Measurements from ENCODE around the gene ADNP2.

The ADNP2 gene

DNA sequence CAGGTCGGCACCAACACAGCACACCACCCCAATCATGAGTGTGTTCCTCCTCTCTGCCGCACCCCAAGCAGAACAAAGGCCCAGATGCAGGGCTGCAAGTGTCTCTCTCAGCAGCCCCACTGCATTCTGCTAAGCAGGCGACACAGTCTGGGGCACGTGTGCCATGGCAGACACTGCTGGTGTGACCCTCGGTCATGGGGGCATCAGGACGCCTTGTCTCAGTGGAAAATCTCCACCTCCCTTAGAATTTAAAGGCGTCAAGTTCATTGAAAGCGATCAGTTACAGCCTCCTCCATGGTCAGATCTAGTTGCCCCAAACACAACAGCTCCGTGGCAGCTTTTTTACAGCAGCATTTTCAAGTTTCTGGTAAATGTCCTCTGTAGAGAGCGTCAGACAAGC, 57.2 kb downstream of the ADNP2 start:
- no peak for DNase-seq (ENCODE audit: extremely low read depth, low read depth)
- TF ChIP-seq, protein P1, sequence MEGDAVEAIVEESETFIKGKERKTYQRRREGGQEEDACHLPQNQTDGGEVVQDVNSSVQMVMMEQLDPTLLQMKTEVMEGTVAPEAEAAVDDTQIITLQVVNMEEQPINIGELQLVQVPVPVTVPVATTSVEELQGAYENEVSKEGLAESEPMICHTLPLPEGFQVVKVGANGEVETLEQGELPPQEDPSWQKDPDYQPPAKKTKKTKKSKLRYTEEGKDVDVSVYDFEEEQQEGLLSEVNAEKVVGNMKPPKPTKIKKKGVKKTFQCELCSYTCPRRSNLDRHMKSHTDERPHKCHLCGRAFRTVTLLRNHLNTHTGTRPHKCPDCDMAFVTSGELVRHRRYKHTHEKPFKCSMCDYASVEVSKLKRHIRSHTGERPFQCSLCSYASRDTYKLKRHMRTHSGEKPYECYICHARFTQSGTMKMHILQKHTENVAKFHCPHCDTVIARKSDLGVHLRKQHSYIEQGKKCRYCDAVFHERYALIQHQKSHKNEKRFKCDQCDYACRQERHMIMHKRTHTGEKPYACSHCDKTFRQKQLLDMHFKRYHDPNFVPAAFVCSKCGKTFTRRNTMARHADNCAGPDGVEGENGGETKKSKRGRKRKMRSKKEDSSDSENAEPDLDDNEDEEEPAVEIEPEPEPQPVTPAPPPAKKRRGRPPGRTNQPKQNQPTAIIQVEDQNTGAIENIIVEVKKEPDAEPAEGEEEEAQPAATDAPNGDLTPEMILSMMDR (IDR thresholded peaks at IDR 0.05; ENCODE audit: low read depth, low read length): no peak

DNA sequence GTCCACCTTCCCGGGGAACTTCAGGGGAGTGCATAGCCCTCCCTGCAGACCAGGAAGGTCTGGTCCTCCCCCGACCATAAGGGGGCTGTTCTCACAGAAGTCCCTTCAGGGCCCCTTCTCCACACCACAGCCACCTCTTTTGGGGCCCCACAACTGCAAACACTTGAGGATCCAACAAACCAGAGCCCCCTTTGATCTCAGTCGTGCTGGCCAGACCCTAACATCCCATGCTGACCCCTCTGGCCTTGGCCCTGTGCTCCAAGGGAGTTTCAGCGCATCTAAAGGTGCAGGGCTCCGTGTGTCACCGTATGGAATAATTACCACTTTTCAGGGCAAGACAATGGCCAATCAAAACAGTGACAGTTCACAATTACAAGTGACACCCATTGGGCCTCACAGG, 57.7 kb downstream of the ADNP2 start:
- TF ChIP-seq, protein P1 (IDR thresholded peaks at IDR 0.05; ENCODE audit: low read depth, low read length): no peak
- no peak for DNase-seq (ENCODE audit: extremely low read depth, low read depth)

DNA sequence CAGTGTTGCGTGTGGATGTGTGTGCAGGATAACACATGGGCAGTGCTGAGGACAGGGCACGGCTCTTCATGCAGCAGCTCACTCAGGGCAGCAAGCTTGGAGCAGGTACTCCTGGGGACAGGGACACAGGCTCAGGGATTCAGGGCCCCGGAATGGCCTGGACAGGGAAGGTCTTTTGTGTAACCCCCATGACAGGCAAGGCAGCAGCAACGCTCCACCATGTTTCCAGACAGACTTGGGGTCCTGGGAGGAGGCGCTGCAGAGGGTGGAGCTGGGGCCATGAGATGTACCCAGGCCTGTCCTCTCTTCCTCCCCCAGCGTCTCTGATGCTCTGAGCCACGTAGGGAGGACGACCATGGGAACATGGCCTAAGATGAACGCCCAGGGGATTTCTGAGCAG, 58.3 kb downstream of the ADNP2 start:
- no peak for DNase-seq (ENCODE audit: extremely low read depth, low read depth)
- TF ChIP-seq, protein P1 (IDR thresholded peaks at IDR 0.05; ENCODE audit: low read depth, low read length): no peak

DNA sequence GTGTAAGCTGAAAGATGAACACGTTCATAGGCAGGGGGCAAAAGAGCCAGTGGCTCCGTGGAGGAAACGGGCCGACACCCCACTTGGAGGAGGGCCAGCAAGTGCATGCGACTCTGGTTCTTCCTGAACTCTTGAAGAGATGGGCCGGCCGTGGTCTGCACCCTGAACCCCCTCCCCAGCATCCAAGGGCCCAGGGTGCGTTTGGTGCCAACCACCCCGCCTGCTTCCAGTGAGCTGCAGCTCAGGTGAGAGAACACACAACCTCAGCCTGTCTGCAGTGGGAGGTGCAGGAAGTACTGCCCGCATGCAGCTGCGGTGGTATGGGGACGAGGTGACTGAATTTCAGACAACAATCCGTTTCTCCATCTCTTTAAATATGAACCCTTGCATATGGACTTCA, 58.9 kb downstream of the ADNP2 start:
- DNase-seq (ENCODE audit: extremely low read depth, low read depth): no peak
- TF ChIP-seq, protein P1 (IDR thresholded peaks at IDR 0.05; ENCODE audit: low read depth, low read length): no peak

DNA sequence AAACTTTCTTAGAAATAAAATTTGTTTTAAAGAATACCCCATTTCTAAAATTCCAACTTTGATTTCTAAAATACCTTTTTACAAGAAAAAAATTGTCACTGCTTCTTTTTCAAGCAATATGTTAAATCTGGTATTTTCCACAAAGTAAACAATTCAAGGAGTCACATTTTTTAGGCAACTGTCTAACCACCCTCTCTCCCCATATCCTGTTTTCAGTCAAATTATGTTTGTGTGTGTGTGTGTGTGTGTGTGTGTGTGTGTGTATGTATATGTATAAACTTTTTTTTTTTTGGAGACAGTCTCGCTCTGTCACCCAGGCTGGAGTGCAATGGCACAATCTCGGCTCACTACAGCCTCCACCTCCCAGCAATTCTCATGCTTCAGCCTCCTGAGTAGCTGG, 59.3 kb downstream of the ADNP2 start:
- DNase-seq (ENCODE audit: extremely low read depth, low read depth): no peak
- TF ChIP-seq, protein P1 (IDR thresholded peaks at IDR 0.05; ENCODE audit: low read depth, low read length): no peak

DNA sequence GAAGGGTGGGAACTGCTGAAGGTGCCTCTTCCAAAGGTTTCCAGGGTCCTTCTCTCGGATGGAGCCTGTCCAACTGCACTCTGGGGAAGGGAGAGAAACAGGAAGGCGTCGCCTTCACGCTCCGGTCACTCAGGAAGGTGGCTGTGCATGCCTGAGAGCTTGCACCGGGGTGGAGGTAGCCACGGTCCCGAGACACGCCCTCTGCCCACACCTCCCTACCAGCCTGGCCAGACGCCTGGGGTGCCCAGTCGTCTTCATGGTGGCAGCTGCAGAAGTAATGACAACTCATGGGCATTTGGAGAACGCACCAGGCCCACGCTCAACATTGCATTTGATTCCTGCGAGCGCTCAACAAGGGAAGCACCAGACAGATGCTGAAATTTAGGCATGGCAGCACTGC, 59.9 kb downstream of the ADNP2 start:
- TF ChIP-seq, protein P1 (IDR thresholded peaks at IDR 0.05; ENCODE audit: low read depth, low read length): no peak
- no peak for DNase-seq (ENCODE audit: extremely low read depth, low read depth)

DNA sequence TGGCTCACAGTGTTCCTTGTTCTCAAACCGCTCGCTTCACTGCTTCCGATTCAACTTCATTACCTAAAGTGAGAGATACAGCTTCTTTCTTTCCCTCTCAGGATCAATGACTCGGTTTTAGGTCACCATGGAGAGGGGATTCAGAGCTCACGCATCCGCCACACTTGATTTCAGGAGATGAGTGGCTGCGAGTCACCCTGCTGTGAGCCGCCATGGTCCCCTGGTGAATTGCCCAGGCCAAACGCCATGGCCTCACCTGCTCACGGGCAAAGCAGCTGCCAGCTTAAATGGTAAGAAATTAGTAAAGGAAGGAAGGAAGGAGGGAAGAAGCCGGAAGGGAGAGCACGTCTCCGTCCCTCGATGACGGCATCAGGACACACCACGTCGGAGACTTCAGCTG, 60.5 kb downstream of the ADNP2 start:
- TF ChIP-seq, protein P1 (IDR thresholded peaks at IDR 0.05; ENCODE audit: low read depth, low read length): no peak
- DNase-seq (ENCODE audit: extremely low read depth, low read depth): no peak

All from AG09319 (cell line).